HepG2 (cell line): Measurements from ENCODE around the gene RAI14. TPM values are rescaled to one million over a fixed set of nuclear protein-coding genes. Genes with fewer than 3 reads are reported as not detected.

ENCODE experiments used
- ATAC-seq: fragments of 200-7000 bp; cut with Tn5 transposase; 3 replicates; pipeline ENCODE4 v1.9.1; 2020; ENCODE audit warnings: mild to moderate bottlenecking, moderate library complexity
- BruUV-seq: library from RNA; stranded (reverse); fragments of 400-500 nt; replicated peaks from 2 replicates; lab custom pipeline; 2021; lab: Mats Ljungman, UMichigan
- CTCF ChIA-PET: fragments of 300-600 bp; formaldehyde crosslinking; extraction: SDS; loops from one replicate; lab custom pipeline; 2021; ENCODE audit warnings: low total read pairs, inconsistent platforms, low intra/inter-chr PET ratio; lab: Yijun Ruan, JAX
- POLR2A ChIA-PET: fragments of 350-600 bp; sonication (Branson Sonifier 250); formaldehyde crosslinking; loops from one replicate; lab custom pipeline; 2020; ENCODE audit warnings: antibody characterized with exemption, inconsistent platforms; lab: Yijun Ruan, JAX
- DNase-seq: peaks from one replicate; pipeline ENCODE4 v3.0.0-alpha.2; 2015; ENCODE audit warnings: low spot score
- FAIRE-seq: peaks from 3 replicates; lab custom pipeline; 2011; peaks lifted over from hg19 to GRCh38; lab: Jason Lieb, UNC
- H2AFZ ChIP-seq: one replicate; pipeline ENCODE4 v1.6.1; 2011; ENCODE audit warnings: low read length, inconsistent platforms
- H3K27ac ChIP-seq: fragments of 300-600 bp; 3 replicates; pipeline ENCODE4 v1.8.0; 2011; ENCODE audit warnings: mixed run types, mild to moderate bottlenecking, mixed read lengths, low read length, inconsistent platforms; ENCODE audit not compliant: insufficient read depth; ENCODE audit errors: extremely low read length
- H3K27me3 ChIP-seq, 2 experiments: fragments of 200-600 bp in 1 of 2; 2 replicates in 1 of 2; 3 replicates in 1 of 2; pipeline versions ENCODE4 v1.6.0 to v1.8.0; 2011; ENCODE audit warnings: low read length in 2 of 2, mild to moderate bottlenecking in 2 of 2, moderate library complexity in 2 of 2, inconsistent platforms in 1 of 2; ENCODE audit not compliant: insufficient read depth in 2 of 2, control insufficient read depth in 1 of 2
- H3K36me3 ChIP-seq, 2 experiments: fragments of 200-600 bp in 1 of 2; replicated peaks in 1 of 2; 2 replicates in 1 of 2; 3 replicates in 1 of 2; pipeline versions ENCODE4 v1.5.1 to v1.8.0; 2011; ENCODE audit warnings: low read length in 2 of 2, inconsistent platforms in 1 of 2; ENCODE audit not compliant: insufficient read depth in 2 of 2, control insufficient read depth in 1 of 2
- H3K4me1 ChIP-seq: 2 replicates; pipeline ENCODE4 v1.5.1; 2012; ENCODE audit warnings: low read length, inconsistent platforms; ENCODE audit not compliant: insufficient read depth
- H3K4me2 ChIP-seq: 2 replicates; pipeline ENCODE4 v1.6.0; 2011; ENCODE audit warnings: low read depth, low read length, inconsistent platforms
- H3K4me3 ChIP-seq, 3 experiments: fragments of 200-600 bp in 1 of 3; sonication (generic), shearing (Covaris generic) in 1 of 3; replicated peaks in 1 of 3; 2 replicates each; pipeline ENCODE4 v1.5.1; 2011 to 2016; ENCODE audit warnings: low read length in 3 of 3, inconsistent platforms in 2 of 3, low read depth in 2 of 3, mild to moderate bottlenecking in 2 of 3, control low read depth in 1 of 3, mixed read lengths in 1 of 3; ENCODE audit not compliant: insufficient read depth in 1 of 3
- H3K79me2 ChIP-seq: one replicate; pipeline ENCODE4 v1.6.1; 2011; ENCODE audit warnings: low read length, inconsistent platforms; ENCODE audit not compliant: insufficient read depth
- H3K9ac ChIP-seq: 2 replicates; pipeline ENCODE4 v1.6.0; 2011; ENCODE audit warnings: mild to moderate bottlenecking, low read depth, low read length, inconsistent platforms; ENCODE audit not compliant: insufficient read depth
- H3K9me3 ChIP-seq: 2 replicates; pipeline ENCODE4 v1.5.1; 2012; ENCODE audit warnings: mild to moderate bottlenecking, low read length
- H4K20me1 ChIP-seq: 2 replicates; pipeline ENCODE4 v1.6.0; 2011; ENCODE audit warnings: inconsistent platforms, mild to moderate bottlenecking, low read length, moderate library complexity; ENCODE audit not compliant: insufficient read depth
- AGO2 ChIP-seq: fragments of 200-400 bp; formaldehyde crosslinking; optimal IDR thresholded peaks from 2 replicates; pipeline ENCODE3; 2017; ENCODE audit warnings: mild to moderate bottlenecking, low read depth, low read length, moderate library complexity
- AKAP8 ChIP-seq: sonication (generic); formaldehyde crosslinking; IDR thresholded peaks from 2 replicates; pipeline ENCODE4 v1.5.1; 2020; ENCODE audit warnings: mild to moderate bottlenecking, missing genetic modification reagents
- ARNTL ChIP-seq: sonication (generic); formaldehyde crosslinking; IDR thresholded peaks from 2 replicates; pipeline ENCODE4 v1.4.0; 2020; ENCODE audit warnings: mild to moderate bottlenecking, missing genetic modification reagents
- ATF7 ChIP-seq, 2 experiments: fragments of 450-650 bp in 1 of 2; sonication (generic) in 1 of 2; formaldehyde crosslinking in 1 of 2; IDR thresholded peaks; 2 replicates each; pipeline versions ENCODE4 v1.4.0 to v1.6.1; 2016 to 2020; ENCODE audit warnings: antibody characterized with exemption in 1 of 2, mild to moderate bottlenecking in 1 of 2, missing genetic modification reagents in 1 of 2
- CAMTA2 ChIP-seq: sonication (generic); formaldehyde crosslinking; IDR thresholded peaks from 2 replicates; pipeline ENCODE4 v1.4.0; 2020; ENCODE audit warnings: mild to moderate bottlenecking, missing genetic modification reagents, borderline replicate concordance
- CREB3 ChIP-seq: sonication (generic); formaldehyde crosslinking; IDR thresholded peaks from 2 replicates; pipeline ENCODE4 v1.5.0; 2020; ENCODE audit warnings: missing genetic modification reagents
- GATAD1 ChIP-seq: IDR thresholded peaks from 2 replicates; pipeline ENCODE4 v1.6.1; 2016; ENCODE audit warnings: missing genetic modification reagents, missing compliant biosample characterization
- MTA3 ChIP-seq: sonication (generic); formaldehyde crosslinking; IDR thresholded peaks from 2 replicates; pipeline ENCODE4 v1.4.0; 2020; ENCODE audit warnings: missing genetic modification reagents
- NFE2L2 ChIP-seq: fragments of 150-350 bp; IDR thresholded peaks from 2 replicates; pipeline ENCODE4 v1.6.1; 2014; ENCODE audit warnings: low read length
- POLR2AphosphoS5 ChIP-seq: IDR thresholded peaks from 2 replicates; pipeline ENCODE4 v1.6.1; 2012; ENCODE audit warnings: low read depth, low read length
- RELA ChIP-seq: sonication (generic); formaldehyde crosslinking; IDR thresholded peaks from 2 replicates; pipeline ENCODE4 v1.4.0; 2020; ENCODE audit warnings: missing genetic modification reagents
- SIN3B ChIP-seq: fragments of 150-350 bp; IDR thresholded peaks from 2 replicates; pipeline ENCODE4 v1.6.1; 2014; ENCODE audit warnings: low read length
- SNAI1 ChIP-seq: sonication (generic); formaldehyde crosslinking; IDR thresholded peaks from 2 replicates; pipeline ENCODE4 v1.5.0; 2020; ENCODE audit warnings: mild to moderate bottlenecking, missing genetic modification reagents, borderline replicate concordance
- ZNF101 ChIP-seq: sonication (generic); formaldehyde crosslinking; IDR thresholded peaks from 2 replicates; pipeline ENCODE4 v1.4.0; 2020; ENCODE audit warnings: mild to moderate bottlenecking, low read depth, missing genetic modification reagents, borderline replicate concordance
- ZNF891 ChIP-seq: sonication (generic); formaldehyde crosslinking; IDR thresholded peaks from 2 replicates; pipeline ENCODE4 v1.5.0; 2020; ENCODE audit warnings: mild to moderate bottlenecking, missing genetic modification reagents
- ZSCAN22 ChIP-seq: sonication (generic); formaldehyde crosslinking; IDR thresholded peaks from 2 replicates; pipeline ENCODE4 v1.4.0; 2020; ENCODE audit warnings: mild to moderate bottlenecking, missing genetic modification reagents
- WGBS: methylation state at CpG from one replicate; pipeline ENCODE4 v1.1.6; 2017; ENCODE audit warnings: low lambda C conversion rate; 5-methylcytosine and 5-hydroxymethylcytosine counted together
- in situ Hi-C: cut with HindIII; loops from 2 replicates; pipeline ENCODE4 v1.10.0; 2017; ENCODE audit warnings: low pct_unique_long_range_greater_than_20kb; ENCODE audit not compliant: extremely low pct_ligation_motif_present
- intact Hi-C: fragments of 100-400 bp; cut with micrococcal nuclease; formaldehyde crosslinking; loops from one replicate; pipeline ENCODE4 v1.10.0; 2022; ENCODE audit not compliant: unreplicated experiment
- polyA plus RNA-seq, 8 experiments: library from polyadenylated mRNA; depleted of rRNA in 3 of 8; stranded (reverse) in 7 of 8; unstranded in 1 of 8; fragments of >200 nt; fragmentation: Illumina TruSeq in 4 of 8; extraction: Trizol in 4 of 8; gene quantifications; 2 replicates each; pipeline versions ENCODE4 v1.2.1 to v1.2.3, GENCODE V29; 2011 to 2016; ENCODE audit warnings: low read depth in 4 of 8, missing spikeins in 1 of 8, mixed read lengths in 1 of 8; ENCODE audit not compliant: insufficient read depth in 1 of 8
- total RNA-seq, 5 experiments: library from RNA; depleted of rRNA; stranded (reverse); fragments of >200 nt; fragmentation: Illumina TruSeq; extraction: Trizol; gene quantifications; 2 replicates each; pipeline ENCODE4 v1.2.3, GENCODE V29; 2016; ENCODE audit warnings: low read depth in 1 of 5
- TF ChIP-seq, protein P1 (sequence below): sonication (generic); formaldehyde crosslinking; conservative IDR thresholded peaks from 2 replicates; pipeline ENCODE4 v1.5.0; 2020; ENCODE audit warnings: missing genetic modification reagents

The RAI14 gene
- total and polyA plus RNA-seq, 2 of the 13 experiments (the other 11 are each of a cell fraction or from before 2014, with no cell fraction given) = 12.6 to 18.2 TPM

DNA sequence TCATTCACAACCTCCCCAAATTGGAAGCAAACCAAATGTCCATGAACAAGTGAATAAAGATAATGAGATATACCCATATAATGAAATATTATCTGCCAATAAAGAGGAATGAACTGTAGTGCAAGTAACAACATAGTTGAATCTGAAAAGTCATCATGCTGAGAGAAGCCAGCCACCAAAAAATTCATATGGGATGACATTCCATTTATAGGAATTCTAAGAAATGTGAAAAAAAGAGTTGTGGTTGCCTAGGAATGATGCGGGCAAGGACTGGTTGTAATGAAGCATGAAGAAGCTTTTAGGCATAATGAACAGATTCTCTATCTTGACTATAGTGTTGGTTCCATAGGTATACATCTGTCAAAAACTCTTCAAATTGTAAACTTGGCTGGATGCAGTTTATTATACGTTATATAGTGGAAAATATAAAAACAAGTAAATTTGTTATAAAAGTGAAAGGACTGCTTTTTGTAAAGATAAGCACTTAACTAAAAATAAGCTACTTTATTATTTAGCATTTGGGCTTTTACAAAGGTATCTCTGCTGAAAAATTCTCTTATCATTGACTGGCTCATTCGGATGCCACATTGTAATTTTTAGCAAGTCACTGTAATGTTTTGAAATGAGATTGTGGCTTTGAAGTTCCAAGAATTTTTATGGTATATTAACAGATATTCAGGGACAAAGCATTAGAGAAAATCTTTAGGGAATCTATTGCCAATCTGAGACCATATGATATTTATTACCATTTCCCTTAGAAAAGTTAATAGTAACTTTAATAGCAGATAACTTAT lies 161.6 kb downstream of the RAI14 start:
- in situ Hi-C loops (no loop called here), intact Hi-C loops (no loop called here)
- FAIRE-seq = no peak
- DNase-seq = no peak
- POLR2A ChIA-PET = no interaction called here
- no peaks in the 10 kb centered on the region; a peak in 1 of 5 replicates for H3K36me3 ChIP-seq
- CTCF ChIA-PET = no interaction called here
- no peaks in the 10 kb centered on the region for H3K27me3 ChIP-seq
- H4K20me1 ChIP-seq = no peaks in the 10 kb centered on the region
- no peaks in the 10 kb centered on the region for H3K79me2 ChIP-seq
- H2AFZ ChIP-seq = no peak overlapping the region
- no peaks in the 10 kb centered on the region for H3K9me3 ChIP-seq
- TF ChIP-seq ZSCAN22 (CRISPR knock-in tag) = no peak
- no peak for TF ChIP-seq GATAD1 (CRISPR knock-in tag)
- TF ChIP-seq SNAI1 (CRISPR knock-in tag) = no peak
- TF ChIP-seq NFE2L2 = 0 out of 2 replicates have a peak, but pooled peaks have one; percentile 49
- no peak for TF ChIP-seq ARNTL (CRISPR knock-in tag)
- no peak for TF ChIP-seq AKAP8
- H3K9ac ChIP-seq = no peak overlapping the region
- no TSS peak for BruUV-seq
- H3K4me1 ChIP-seq = peaks cover 13% of the 10 kb centered on the region
- H3K27ac ChIP-seq = no peak overlapping the region
- no peak overlapping the region for H3K4me2 ChIP-seq
- 94% methylated on average over 3 of the region's 3 CpGs for WGBS
- no peak for ATAC-seq
- H3K4me3 ChIP-seq = no peak overlapping the region

GRCh38 chr5:34818717-34819116 lies 162.6 kb downstream of the RAI14 start:
- peak overlapping the region; percentile 28 for H3K27ac ChIP-seq
- in situ Hi-C loops (no loop called here), intact Hi-C loops (no loop called here)
- no peak overlapping the region for H3K4me2 ChIP-seq
- H3K36me3 ChIP-seq = peaks cover 0 to 10% of the 10 kb centered on the region in 2 experiments; a peak in 1 of 5 replicates
- ATAC-seq (peak; percentile 90), DNase-seq (peak; percentile 33), FAIRE-seq (peak; percentile 53)
- H3K9me3 ChIP-seq = no peaks in the 10 kb centered on the region
- H2AFZ ChIP-seq = no peak overlapping the region
- H3K79me2 ChIP-seq = no peaks in the 10 kb centered on the region
- H3K4me3 ChIP-seq = no peak overlapping the region
- POLR2A ChIA-PET = no interaction called here
- no peaks in the 10 kb centered on the region for H4K20me1 ChIP-seq
- CTCF ChIA-PET = no interaction called here
- no peaks in the 10 kb centered on the region for H3K27me3 ChIP-seq
- no TSS peak for BruUV-seq
- no peak overlapping the region for H3K9ac ChIP-seq
- H3K4me1 ChIP-seq = peaks cover 13% of the 10 kb centered on the region
- WGBS = 64% methylated on average over 3 of the region's 3 CpGs
- no peak for TF ChIP-seq SIN3B
- TF ChIP-seq, protein P1, sequence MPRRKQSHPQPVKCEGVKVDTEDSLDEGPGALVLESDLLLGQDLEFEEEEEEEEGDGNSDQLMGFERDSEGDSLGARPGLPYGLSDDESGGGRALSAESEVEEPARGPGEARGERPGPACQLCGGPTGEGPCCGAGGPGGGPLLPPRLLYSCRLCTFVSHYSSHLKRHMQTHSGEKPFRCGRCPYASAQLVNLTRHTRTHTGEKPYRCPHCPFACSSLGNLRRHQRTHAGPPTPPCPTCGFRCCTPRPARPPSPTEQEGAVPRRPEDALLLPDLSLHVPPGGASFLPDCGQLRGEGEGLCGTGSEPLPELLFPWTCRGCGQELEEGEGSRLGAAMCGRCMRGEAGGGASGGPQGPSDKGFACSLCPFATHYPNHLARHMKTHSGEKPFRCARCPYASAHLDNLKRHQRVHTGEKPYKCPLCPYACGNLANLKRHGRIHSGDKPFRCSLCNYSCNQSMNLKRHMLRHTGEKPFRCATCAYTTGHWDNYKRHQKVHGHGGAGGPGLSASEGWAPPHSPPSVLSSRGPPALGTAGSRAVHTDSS = no peak
- no peak for TF ChIP-seq RELA (CRISPR knock-in tag)
- TF ChIP-seq CAMTA2 (CRISPR knock-in tag) = no peak
- TF ChIP-seq POLR2AphosphoS5 = no peak
- no peak for TF ChIP-seq MTA3 (CRISPR knock-in tag)
- TF ChIP-seq ATF7 (IDR thresholded peaks at IDR 0.05) = no peak
- no peak for TF ChIP-seq ATF7 (CRISPR knock-in tag; IDR thresholded peaks at IDR 0.05)
- TF ChIP-seq CREB3 (CRISPR knock-in tag) = no peak
- no peak for TF ChIP-seq ZNF891
- no peak for TF ChIP-seq ZNF101
- no peak for TF ChIP-seq AGO2
